BLaER1 (cell line): ENCODE data around the gene GAS7.

Source experiments
- H3K27ac ChIP-seq: shearing (Covaris generic); formaldehyde crosslinking; 2 replicates; pipeline ENCODE4 v1.8.1; 2022
- H3K27me3 ChIP-seq: shearing (Covaris generic); formaldehyde crosslinking; 2 replicates; pipeline ENCODE4 v1.8.1; 2022
- H3K36me3 ChIP-seq: shearing (Covaris generic); formaldehyde crosslinking; 2 replicates; pipeline ENCODE4 v1.8.1; 2022
- H3K4me1 ChIP-seq: shearing (Covaris generic); formaldehyde crosslinking; 2 replicates; pipeline ENCODE4 v1.8.1; 2022
- H3K4me2 ChIP-seq: shearing (Covaris generic); formaldehyde crosslinking; 2 replicates; pipeline ENCODE4 v1.8.1; 2022
- H3K4me3 ChIP-seq: shearing (Covaris generic); formaldehyde crosslinking; 2 replicates; pipeline ENCODE4 v1.8.1; 2022
- H3K9ac ChIP-seq: shearing (Covaris generic); formaldehyde crosslinking; 2 replicates; pipeline ENCODE4 v1.8.1; 2022
- H3K9me3 ChIP-seq: shearing (Covaris generic); formaldehyde crosslinking; 2 replicates; pipeline ENCODE4 v1.8.1; 2022
- H4K20me1 ChIP-seq: shearing (Covaris generic); formaldehyde crosslinking; 2 replicates; pipeline ENCODE4 v1.8.1; 2022
- Cebpa-rat ChIP-seq: shearing (Covaris generic); IDR thresholded peaks from 2 replicates; pipeline ENCODE4 v1.8.1; 2022

The GAS7 gene

DNA sequence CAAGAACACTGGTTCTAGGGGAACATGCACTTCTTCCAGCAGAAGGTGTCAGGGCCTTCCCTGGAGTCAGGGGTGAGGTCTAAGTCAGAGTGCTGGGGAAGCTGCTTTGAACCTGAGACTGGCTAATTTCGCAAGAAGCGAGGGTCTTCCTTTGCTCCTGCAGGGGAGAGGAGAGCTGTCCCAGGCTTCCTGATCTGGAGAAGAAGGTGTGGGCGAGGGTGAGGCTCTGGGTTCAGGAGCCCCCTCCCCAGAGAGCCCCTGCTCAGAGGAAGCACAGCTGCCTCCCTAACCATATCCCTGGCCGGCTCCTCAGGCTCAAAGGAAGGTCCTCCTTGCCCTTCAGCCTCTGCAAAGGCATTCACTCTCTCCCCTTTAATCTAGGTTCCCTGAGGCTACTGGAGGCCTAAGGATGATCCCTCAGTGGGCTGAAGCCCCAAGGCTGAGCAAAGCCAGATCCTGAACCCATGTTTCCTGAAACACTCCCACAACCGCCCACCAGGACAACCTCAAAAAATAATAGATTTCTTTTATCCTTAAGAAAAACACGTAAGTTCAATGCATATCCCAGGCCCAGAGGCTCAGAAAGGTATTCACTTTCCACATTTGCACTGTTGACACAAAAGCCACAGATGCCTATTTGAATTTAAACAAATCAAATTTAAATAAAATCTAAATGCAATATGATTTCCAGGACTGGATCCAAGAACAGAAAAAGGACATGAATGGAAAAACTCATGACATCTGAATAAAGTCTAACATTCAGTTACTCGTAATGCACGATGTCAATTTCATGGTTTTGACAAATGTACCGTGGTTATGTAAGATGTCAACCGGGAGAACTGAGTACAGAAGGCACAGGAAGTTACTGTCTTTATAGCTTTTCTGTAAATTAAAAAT is 221.9 kb downstream of the GAS7 start:
- Histone ChIP-seq H4K20me1 (peaks cover 16% of the 10 kb centered on the region; the same call in 1 of the 2 replicates), H3K9me3 (no peaks in the 10 kb centered on the region), H3K36me3 (peaks cover 46% of the 10 kb centered on the region), H3K9ac (no peak overlapping the region; the same call in 1 of the 2 replicates), H3K4me2 (peak overlapping the region; percentile 24), H3K4me3 (no peak overlapping the region), H3K27ac (peak overlapping the region; percentile 32; the same call in 1 of the 2 replicates), H3K4me1 (peaks cover 72% of the 10 kb centered on the region), H3K27me3 (no peaks in the 10 kb centered on the region)
- TF ChIP-seq Cebpa-rat, result no peak

DNA sequence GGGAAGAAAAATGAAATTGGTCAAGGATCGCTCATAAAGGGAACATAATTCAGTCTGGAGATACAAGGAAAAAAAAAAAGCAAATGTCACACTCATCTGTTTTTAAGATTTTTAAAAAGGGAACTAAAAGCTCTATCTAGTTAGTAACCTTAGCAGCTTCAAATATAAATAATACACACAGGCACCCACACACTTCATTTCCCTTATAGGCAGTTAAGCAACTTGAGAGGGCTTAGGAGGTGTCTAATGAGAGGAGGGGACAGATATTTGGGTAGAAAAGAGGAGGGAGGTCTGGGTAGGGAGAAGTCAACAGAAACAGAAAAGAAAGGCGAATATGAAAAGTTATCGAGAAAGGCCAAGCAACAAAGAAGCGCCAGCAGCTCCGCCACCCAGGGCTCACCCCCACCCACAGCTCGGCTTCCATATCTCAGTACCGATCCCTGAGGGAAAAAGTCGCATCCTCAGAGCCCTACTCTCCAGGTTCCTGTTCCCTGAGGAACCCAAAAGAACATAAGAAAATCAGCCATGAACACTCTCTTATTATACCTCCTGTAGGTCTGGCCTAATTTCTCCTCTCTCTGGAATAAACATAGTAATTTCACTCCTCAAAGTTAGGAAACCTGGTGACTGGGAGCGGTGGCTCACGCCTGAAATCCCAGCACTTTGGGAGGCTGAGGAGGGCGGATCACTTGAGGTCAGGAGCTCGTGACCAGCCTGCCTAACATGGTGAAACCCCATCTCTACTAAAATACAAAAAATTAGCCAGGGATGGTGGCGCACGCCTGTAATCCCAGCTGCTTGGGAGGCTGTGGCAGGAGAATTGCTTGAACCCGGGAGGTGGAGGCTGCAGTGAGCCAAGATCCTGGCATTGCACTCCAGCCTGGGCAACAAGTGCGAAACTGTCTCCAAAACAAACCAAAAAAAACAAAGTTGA is 223.7 kb downstream of the GAS7 start:
- Histone ChIP-seq H3K4me2 (peak overlapping the region; percentile 38), H4K20me1 (peaks cover 20% of the 10 kb centered on the region; the same call in 1 of the 2 replicates), H3K27ac (peak overlapping the region; percentile 38), H3K9ac (no peak overlapping the region), H3K27me3 (no peaks in the 10 kb centered on the region), H3K36me3 (peaks cover 36% of the 10 kb centered on the region), H3K4me1 (peaks cover 82% of the 10 kb centered on the region), H3K9me3 (no peaks in the 10 kb centered on the region), H3K4me3 (no peak overlapping the region)
- TF ChIP-seq Cebpa-rat, result no peak

DNA sequence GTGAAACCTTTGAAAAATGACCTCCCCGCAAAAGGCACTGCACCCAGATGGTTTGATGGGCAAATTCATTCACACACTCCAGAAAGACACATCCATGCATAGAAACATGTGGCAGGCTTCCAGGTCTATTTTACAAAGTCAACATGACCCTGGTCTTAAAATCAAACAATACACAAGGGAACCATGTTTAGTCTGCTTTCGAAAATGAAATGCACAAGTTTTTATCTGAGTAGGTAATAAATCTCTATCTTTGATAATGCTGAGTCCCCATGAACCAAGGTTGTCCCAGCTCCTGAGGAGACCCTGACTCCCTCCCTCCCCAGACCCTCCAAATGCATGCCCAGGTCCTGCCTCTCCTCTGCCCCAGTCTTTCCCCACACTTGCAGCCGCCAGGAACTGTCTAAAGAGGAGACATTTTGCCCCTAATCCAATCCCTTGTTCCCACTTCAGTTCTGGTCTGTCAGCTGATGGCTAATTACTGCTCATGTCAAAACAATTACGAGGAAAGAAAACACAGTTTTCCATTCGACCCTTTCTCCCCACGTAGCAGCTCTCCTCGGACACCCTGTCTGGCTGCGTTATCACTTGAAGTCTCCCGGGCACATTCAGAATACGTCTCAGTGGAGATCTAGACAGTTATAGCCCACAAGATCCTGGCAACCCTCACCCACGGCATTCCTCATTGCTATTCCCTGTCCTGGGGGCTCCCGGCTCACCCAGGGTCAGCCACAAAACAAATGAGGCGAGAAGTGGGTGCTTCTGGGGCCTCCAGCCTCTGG is 224.5 kb downstream of the GAS7 start:
- TF ChIP-seq Cebpa-rat, result no peak
- H3K36me3 ChIP-seq, result peaks cover 30% of the 10 kb centered on the region
- H3K4me1 ChIP-seq, result peaks cover 82% of the 10 kb centered on the region
- peak overlapping the region; percentile 38 for H3K4me2 ChIP-seq
- peaks cover 23% of the 10 kb centered on the region; the same call in 1 of the 2 replicates for H4K20me1 ChIP-seq
- H3K9me3 ChIP-seq, result no peaks in the 10 kb centered on the region
- no peaks in the 10 kb centered on the region for H3K27me3 ChIP-seq
- H3K27ac ChIP-seq, result peak overlapping the region; percentile 35; the same call in 1 of the 2 replicates
- no peak overlapping the region for H3K9ac ChIP-seq
- no peak overlapping the region for H3K4me3 ChIP-seq

DNA sequence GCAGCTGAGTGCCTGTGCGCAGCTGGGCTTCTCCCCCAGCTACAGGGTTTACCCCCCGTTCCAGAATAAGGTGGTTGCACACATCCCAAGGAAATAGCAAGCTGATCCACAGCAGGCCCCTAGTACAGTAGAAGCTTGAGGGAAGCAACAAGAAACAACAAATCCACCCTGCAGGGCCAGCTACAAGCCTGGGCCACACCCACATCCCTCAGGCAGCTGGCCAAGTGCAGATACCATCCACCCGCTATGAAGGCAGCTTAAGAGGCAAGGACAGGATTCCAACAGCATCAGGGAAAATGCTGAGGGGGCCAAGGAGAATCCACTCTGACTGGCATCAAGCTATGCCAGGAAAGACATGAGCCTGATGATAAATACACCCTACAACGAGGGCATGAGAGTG is 226.4 kb downstream of the GAS7 start:
- Histone ChIP-seq H4K20me1 (peaks cover 23% of the 10 kb centered on the region; the same call in 1 of the 2 replicates), H3K4me1 (peaks cover 92% of the 10 kb centered on the region), H3K9ac (no peak overlapping the region), H3K9me3 (no peaks in the 10 kb centered on the region), H3K27me3 (no peaks in the 10 kb centered on the region), H3K4me2 (peak overlapping the region; percentile 27), H3K4me3 (no peak overlapping the region), H3K36me3 (peaks cover 19% of the 10 kb centered on the region; the same call in 1 of the 2 replicates), H3K27ac (no peak overlapping the region)
- no peak for TF ChIP-seq Cebpa-rat

DNA sequence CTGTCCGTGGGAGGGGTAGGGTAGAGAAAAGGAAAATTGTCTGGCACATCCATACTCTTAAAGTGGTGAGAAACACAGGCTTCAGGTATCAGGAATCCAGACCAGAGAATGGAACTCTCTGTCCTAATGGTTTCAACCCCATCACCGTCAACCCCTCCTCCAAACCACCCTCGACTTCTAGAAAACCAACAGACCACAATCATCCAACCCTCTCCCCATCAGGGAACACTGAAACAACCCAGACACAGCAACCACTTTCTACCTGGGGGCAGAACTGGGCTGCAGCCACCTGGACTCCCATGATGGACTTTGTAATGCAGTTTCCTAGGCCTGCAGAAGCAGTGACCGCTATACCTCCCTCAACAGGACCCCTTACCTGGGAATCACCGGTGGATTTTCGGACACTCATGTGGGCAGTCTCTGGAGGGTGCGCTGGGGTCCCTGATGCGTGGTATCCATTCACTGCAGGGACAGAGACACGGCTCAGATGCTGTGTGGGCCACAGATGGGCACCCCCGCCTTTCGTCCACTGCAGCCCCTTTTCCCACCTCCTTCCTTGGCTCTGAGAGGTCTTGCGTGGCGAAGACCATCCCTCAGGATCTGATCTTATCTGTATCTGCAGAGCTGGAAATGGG is 229.0 kb downstream of the GAS7 start:
- Histone ChIP-seq H3K4me2 (peak overlapping the region; percentile 57), H3K9me3 (no peaks in the 10 kb centered on the region), H4K20me1 (peaks cover 29% of the 10 kb centered on the region; the same call in 1 of the 2 replicates), H3K27ac (peak overlapping the region; percentile 38), H3K9ac (no peak overlapping the region), H3K4me3 (no peak overlapping the region), H3K36me3 (peaks cover 10% of the 10 kb centered on the region; the same call in 1 of the 2 replicates), H3K4me1 (peaks cover 88% of the 10 kb centered on the region), H3K27me3 (no peaks in the 10 kb centered on the region)
- no peak for TF ChIP-seq Cebpa-rat

DNA sequence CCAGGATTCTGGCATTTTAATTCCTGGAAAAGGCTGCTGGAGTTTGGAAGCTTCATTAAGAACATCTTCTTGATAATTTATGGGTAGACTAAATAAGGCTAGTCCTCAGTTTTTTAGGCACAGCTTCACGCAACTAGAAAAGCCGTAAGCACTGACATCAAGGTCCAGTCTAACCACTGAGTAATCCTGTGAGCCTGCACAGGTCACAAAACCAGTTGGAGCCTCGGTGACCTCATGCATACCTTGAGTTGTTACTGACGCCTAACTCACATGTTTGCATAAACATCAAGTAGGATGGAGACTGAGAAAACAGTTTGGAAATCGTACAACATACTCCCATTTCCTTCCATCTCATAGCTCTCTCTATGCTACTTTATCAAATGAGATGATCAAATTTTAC is 229.5 kb downstream of the GAS7 start:
- H4K20me1 ChIP-seq, result peaks cover 29% of the 10 kb centered on the region; the same call in 1 of the 2 replicates
- no peak for TF ChIP-seq Cebpa-rat
- no peak overlapping the region for H3K27ac ChIP-seq
- no peaks in the 10 kb centered on the region for H3K9me3 ChIP-seq
- H3K9ac ChIP-seq, result no peak overlapping the region
- peaks cover 88% of the 10 kb centered on the region for H3K4me1 ChIP-seq
- no peaks in the 10 kb centered on the region for H3K27me3 ChIP-seq
- H3K4me3 ChIP-seq, result no peak overlapping the region
- H3K36me3 ChIP-seq, result peaks cover 10% of the 10 kb centered on the region; the same call in 1 of the 2 replicates
- H3K4me2 ChIP-seq, result peak overlapping the region; percentile 57

DNA sequence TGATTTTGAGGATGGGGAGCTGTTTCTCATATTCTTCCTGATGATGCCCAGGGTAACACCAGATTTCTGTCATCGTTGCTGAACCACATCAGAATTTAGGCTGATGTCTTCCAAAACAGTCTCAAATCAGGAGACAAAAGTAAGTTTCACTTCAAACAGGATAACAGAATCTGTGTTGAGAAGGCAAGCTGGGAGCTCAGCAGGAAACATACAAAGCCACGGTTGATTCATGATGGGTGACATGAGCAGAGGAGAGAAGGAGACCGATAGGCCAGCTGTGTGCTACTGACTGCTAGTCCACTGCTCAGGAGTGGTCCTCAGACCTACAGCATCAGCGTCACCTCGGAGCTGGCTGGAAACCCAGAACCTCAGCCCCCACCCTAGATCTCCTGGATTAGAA is 230.4 kb downstream of the GAS7 start:
- Histone ChIP-seq H3K27ac (peak overlapping the region; percentile 50), H3K4me2 (peak overlapping the region; percentile 57), H3K9ac (peak overlapping the region; percentile 28; the same call in 1 of the 2 replicates), H3K27me3 (no peaks in the 10 kb centered on the region), H4K20me1 (peaks cover 30% of the 10 kb centered on the region), H3K4me3 (no peak overlapping the region), H3K36me3 (peaks cover 10% of the 10 kb centered on the region; the same call in 1 of the 2 replicates), H3K9me3 (no peaks in the 10 kb centered on the region), H3K4me1 (peaks cover 81% of the 10 kb centered on the region)
- TF ChIP-seq Cebpa-rat, result no peak

DNA sequence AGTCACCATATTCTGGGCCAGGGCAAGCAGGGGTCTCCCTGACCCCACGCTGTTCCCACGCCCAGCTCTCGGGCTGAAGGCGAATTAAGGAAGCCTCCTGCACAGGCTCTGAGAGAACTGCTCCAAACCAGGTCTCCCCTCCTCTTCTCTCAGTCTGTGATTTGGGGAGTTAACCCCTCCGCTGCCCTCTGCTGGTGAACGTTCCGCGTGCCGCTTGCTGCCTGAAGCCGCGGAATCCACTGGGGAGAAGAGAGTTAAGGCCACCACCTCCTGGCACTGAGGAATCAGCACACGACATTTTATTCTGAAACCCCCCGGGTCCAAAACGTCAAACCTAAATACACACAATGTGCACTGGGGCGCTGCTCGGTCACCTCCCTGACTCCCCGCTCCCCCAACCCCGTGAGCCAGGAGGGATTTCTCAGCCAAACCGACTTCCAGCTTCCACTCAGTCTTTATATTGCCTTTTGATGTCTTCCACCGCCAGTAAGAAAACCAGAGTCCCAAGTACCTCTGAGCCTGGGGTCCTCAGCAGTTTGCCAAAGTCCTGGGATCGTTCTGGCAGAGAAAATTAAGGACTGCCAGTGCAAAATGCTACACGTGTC is 238.9 kb downstream of the GAS7 start:
- H3K9ac ChIP-seq, result peak overlapping the region; percentile 15; the same call in 1 of the 2 replicates
- H3K4me3 ChIP-seq, result no peak overlapping the region
- H3K4me2 ChIP-seq, result peak overlapping the region; percentile 67

More for the DNA sequence above, 238.9 kb downstream of the GAS7 start:
- no peaks in the 10 kb centered on the region for H3K27me3 ChIP-seq
- H3K36me3 ChIP-seq, result peaks cover 46% of the 10 kb centered on the region
- no peaks in the 10 kb centered on the region for H3K9me3 ChIP-seq
- peaks cover 89% of the 10 kb centered on the region for H4K20me1 ChIP-seq
- TF ChIP-seq Cebpa-rat, result no peak
- H3K27ac ChIP-seq, result no peak overlapping the region
- H3K4me1 ChIP-seq, result peaks cover 43% of the 10 kb centered on the region
